ENCODE results near the gene RTKN.
"Not testable (repeated sequence)": the region's sequence is repeated elsewhere in the genome, so short reads cannot be mapped to it uniquely, and the experiment has no call there.

Gene RTKN

DNA sequence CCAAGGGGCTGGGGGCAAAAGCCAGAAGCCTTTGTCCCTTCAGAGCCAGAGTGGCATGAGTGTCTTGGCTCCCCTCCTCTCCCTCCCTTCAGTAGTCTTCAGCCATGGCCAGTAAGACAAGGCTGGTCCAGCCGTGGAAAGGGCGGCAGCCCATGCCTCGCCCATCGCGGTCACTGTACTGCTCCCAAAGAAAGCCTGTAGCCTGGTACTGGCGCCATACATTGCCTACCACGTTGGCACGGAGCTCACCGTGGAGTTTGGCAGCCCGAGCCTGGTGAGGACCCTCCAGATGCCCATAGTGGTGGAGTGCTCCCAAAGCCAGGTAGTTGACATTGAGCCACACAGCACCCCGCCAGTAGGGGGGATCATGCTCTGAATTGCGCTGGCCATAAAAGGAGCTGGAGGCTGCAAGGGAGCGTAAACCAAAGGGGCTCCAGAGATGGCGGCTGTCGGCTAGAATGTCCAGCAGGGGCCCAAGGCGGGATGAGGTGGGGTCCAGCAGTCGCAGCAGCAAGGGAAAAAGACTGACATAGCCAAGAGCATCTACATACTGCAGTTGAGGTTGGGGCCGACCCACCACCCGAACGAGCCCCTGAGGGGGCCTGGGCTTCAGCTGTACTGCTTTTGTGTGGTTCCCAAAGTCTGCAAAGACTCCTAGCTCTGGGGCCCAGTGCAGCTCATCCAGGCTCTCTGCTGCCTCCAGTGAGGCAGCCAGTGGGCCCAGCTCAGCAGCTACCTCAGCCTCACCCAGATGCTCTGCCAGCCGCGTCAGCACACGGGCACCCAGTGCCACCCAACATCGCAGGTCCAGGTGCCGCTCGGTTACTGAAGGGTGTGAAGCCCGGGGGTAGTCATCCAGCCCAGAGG, 19.7 kb upstream of the RTKN start:
- no peak for DNase-seq

DNA sequence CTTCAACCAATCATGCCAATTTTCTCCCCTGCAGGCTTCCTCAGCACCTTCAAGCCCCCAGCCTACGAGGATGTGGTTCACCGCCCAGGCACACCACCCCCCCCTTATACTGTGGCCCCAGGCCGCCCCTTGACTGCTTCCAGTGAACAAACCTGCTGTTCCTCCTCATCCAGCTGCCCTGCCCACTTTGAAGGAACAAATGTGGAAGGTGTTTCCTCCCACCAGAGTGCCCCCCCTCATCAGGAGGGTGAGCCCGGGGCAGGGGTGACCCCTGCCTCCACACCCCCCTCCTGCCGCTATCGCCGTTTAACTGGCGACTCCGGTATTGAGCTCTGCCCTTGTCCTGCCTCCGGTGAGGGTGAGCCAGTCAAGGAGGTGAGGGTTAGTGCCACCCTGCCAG, 18.4 kb upstream of the RTKN start:
- DNase-seq, result not testable (repeated sequence)

DNA sequence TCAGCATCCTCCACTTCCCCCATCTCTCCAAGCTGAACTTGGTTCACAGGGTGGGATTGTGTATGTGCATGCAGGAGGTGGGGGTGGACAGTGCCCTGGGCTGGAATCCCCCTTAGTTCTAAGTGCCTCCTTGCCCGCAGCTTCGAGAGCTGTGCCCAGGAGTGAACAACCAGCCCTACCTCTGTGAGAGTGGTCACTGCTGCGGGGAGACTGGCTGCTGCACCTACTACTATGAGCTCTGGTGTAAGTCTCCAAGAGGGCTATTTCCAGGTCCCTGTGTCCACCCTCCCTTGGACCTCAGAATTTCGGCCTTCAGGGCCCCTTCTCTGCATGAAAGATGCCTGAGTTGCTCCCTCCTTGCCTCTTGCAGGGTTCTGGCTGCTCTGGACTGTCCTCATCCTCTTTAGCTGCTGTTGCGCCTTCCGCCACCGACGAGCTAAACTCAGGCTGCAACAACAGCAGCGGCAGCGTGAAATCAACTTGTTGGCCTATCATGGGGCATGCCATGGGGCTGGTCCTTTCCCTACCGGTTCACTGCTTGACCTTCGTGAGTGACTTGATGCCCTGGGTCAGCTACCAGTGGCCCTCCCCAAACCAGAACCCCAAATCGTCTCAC, 17.9 kb upstream of the RTKN start:
- not testable (repeated sequence) for DNase-seq

DNA sequence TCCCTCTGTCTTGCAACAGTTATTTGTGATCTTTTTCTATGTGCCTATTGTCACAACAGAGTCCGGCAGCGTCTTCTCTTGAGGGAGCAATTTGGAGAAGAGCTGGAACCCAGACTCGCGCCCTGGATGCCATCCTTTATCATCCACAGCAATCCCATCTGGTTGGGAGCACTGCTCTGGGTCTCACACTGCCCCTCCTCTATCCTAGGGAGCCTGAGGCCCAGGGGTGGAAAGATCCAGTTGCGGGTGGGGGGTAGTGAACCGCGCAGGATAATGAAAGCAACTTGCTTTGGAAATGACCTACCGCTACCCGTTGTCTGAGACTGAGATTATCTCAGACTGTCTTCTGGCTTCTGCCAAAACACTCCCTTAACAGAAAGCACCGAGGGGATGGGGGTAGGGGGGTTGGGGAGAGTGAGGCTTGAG, 17.2 kb upstream of the RTKN start:
- no peak for DNase-seq

DNA sequence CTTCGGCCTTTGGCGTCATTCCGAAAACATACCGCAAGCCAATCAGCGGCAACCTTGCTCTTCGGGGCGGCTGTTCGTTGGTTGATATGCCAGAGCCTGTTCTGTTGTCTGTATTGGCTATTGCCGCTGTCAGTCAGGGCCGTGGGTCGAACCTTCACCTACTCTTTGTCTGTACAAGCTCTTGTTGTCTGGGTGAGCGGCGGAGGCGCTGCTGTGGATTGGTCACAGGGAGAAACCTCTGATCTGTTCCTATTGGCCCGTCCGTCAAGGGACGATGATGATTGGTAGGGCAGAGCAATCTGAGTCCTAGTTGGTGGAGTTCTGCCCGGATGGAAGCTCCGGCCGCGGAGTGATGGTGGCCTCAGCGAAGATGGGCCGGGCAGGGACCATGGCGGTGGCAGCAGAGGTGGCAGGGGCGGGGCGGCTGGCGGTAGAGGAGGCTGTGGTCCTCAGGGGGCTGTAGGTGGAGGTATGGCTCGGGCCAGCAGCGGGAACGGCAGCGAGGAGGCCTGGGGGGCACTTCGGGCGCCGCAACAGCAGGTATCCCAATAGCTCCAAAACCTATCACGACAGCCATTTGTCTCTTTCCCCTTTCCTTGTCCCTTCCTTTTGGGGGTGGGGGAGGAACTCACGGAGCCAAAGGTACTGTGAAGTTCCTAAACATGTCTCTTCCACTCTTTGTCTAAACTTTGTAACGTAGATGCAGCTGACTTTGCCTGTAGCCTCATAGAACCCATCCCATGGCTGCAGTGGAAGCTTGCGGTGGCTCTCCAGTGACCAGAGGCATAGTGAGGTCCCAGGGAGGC, 16.6 kb upstream of the RTKN start, which contains the start of gene WBP1:
WBP1 (plus strand) TSS at position 307 of the 806 bp plus-strand sequence; CDS start at position 472, 165 bp downstream.
- peak; percentile 100 for DNase-seq

DNA sequence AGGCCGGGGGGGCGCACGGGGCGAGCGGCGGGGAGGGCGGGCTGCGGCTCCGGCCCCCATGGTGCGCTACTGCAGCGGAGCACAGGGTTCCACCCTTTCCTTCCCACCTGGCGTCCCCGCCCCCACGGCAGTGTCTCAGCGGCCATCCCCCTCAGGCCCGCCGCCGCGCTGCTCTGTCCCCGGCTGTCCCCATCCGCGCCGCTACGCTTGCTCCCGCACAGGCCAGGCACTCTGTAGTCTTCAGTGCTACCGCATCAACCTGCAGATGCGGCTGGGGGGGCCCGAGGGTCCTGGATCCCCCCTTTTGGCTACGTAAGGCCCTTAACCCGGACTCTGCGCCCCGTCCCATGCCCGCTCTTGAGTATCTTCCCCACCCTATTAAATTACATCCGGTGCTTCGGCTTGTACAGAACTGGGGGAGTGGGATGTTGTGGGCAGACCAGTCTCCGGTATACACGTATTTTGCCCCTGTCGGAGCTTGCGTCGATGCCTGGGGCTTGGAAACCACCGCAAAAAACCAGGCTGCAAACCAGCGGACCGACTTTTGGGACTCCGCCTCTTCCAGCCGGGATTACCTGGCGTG, 15.9 kb upstream of the RTKN start:
- DNase-seq, result no peak

DNA sequence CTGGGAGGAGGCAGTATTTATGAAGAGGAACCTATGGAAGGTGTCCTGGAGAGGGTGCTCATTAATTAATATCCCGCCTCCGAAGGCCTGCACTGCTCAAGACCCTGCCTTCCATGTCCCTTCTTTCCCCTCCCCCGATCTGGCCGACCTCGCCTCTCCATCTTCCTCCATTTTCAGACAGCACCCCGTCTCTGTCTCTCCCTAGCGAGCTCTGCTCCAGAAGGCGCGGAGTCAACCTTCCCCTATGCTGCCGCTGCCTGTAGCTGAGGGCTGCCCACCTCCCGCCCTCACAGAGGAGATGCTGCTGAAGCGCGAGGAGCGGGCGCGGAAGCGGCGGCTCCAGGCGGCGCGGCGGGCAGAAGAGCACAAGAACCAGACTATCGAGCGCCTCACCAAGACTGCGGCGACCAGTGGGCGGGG, 15.4 kb upstream of the RTKN start:
- DNase-seq, result peak; percentile 41

DNA sequence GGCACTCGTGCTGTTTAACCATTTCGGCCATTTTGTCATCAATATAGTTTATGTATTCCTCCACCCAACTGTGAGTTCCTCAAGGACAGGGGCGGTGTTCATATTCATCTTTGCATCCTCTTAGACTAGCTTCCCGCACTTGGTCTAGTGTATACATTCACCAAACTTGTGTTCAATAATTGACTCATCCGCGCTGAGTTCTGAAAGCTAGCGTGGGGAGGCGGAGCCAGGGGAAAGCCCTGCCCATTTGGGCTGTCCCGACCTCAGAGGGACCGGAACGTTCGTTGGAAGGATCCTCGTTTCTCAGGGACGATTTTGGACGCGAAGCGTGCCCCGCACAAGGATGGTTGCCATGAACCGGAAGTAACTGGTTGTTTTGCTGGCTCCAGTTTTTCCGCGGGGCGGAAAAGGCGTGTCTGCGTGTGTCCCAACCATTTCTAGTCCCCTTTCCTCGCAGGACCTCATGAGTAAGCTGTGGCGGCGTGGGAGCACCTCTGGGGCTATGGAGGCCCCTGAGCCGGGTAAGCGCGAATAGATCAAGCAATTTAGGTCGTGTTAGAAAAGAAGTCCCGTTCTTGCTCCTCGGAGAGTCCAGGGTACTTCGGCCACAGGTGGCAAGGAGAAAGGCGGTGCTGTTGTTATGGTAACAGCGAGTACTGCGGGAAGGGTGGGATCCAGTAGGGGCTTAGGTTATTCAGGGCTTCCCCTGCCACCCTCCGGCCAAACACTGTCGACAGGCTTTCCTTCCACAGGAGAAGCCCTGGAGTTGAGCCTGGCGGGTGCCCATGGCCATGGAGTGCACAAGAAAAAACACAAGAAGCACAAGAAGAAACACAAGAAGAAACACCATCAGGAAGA, 13.1 kb upstream of the RTKN start, which contains the start of gene INO80B:
INO80B (plus strand) TSS at position 434 of the 858 bp plus-strand sequence; CDS start at position 464, 30 bp downstream.
- DNase-seq, result peak; percentile 96

DNA sequence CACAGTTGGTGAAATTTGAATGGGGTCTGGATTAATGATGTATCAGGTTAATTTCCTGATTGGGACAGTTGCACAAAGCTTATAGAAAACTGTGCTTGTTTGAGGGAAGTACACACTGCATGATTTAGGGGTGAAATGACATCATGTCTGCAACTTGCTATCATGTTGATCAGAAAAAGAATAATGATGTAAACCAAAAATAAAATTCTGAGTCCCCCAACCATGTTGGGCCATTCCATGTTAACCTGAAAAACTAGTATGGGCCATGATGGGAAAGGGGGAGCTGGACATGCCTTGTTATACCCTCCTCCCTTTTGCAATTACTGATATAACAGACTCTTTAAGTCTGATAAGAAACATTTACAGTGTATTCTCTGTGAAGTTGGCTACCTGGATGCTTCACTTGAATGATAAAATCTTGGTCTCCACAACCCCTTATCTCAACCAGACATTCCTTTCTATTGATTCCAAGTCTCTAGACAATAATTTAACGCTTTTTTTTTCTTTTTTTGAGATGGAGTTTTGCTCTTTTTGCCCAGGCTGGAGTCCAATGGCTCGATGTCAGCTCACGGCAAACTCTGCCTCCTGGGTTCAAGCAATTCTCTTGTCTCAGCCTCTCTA, 8.9 kb upstream of the RTKN start:
- DNase-seq, result no peak

DNA sequence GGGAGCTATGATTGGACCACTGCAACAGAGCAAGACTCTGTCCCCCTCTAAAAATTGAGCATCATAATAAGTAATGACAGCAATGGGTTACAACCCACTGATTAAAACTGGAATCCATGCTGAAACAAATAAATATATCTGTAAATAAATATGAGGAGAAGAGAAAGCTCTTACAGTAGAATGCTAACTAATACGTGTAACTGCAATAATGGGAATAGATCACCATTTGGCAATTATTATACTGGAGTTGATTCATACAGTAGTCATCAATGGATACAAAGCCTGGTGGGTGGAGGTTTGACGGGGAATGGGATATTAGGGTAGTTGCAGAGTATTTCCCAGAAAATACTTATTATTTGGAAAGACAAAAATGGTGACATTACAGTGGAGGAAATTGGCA, 7.0 kb upstream of the RTKN start:
- DNase-seq, result no peak

DNA sequence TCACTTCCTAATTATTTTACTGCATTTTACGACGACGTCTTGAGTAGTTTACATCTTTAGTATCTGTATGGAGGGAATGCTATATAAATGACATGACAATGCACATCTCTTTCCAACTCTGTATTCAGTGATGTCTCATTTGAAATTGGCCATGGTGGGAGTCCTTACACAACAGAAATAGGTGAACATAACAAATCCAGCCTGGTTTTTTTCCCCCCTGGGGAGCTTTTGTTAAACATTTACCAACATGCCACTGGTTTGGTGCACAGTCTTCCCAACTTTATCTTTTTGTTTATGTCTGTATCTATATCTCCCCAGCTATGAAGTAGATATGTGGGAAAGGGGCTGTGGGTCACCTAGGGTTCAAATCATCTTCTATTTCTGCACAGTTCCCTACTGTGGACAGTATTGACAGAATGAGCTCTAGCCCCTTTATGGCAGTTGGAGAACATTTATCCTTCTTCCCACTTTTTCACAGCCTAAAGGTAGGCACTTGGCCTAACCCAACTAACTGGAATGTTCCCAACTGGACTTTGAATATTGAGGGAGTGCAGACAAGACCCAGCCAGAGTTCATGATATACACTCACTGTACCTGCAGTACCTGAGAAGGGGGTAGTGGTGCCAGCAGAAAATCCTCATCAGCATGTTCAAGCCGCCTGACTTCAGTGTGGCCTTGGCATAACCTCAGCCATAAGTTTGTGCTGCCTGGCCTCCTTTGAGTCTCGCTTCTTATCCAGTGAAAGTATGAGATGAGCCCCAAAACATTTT, 5.7 kb upstream of the RTKN start:
- no peak for DNase-seq

DNA sequence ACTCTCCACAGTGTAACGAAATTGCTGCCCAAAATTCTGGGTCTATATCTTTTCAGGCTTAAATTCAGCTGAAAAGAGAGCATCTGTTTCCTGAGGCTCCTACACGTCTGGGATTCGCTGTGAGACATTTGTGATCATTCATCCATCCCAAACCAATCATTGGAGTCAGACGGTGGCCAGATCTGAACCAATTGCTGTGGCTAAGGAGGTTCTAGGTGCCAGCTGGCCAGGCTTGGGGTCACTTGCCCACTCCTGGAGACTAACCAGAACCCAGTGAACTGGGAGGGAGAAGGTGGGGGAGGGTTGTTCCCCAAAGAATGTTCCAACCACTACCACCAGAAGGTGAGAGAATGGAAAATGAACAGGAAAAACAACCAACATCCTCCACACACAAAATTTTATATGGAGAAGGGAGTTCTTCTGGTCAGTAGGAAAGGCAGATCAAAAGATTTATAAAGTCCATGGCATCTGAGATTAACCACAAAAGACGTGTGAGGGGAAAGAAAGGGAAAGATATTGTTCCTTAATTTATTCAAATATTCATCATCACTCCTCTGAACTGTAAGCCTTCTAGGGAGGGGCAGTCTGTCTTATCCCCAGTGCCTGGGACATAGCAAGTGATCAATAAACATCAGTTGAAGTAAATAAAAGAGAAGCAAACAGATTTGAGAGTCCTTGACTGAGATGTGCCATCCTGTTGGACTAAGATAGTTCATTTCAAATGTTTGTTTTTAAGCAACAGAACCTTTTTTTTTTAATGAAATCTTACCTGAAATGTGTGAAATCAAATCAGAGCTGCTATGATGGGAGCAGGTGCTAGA, 3.0 kb upstream of the RTKN start:
- no peak for DNase-seq

DNA sequence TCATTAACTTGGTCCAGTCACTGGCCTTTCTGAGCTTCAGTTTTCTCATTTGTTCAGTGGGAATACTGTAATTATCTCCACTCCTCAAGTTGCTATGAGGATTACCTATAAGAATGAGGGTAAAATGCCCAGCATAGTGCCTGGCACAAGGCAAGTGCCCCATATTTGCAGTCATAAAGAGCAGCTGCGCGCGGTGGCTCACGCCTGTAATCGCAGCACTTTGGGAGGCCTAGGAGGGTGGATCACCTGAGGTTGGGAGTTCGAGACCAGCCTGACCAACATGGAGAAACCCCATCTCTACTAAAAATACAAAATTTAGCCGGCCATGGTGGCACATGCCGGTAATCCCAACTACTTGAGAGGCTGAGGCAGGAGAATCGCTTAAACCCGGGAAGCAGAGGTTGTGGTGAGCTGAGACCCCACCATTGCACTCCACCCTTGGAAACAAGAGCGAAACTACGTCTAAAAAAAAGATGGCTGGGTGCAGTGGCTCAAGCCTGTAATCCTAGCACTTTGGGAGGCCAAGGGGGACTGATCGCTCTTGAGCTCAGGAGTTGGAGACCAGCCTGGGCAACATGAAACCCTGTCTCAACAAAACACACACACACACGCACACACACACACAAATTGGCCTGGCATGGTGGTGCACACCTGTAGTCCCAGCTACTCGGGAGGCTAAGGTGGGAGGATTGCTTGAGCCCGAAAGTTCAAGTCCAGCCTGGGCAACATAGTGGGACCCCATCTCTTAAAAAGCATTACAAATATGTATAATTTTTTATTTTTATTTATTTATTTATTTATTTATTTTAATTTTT, 953 bp upstream of the RTKN start:
- DNase-seq, result not testable (repeated sequence)

DNA sequence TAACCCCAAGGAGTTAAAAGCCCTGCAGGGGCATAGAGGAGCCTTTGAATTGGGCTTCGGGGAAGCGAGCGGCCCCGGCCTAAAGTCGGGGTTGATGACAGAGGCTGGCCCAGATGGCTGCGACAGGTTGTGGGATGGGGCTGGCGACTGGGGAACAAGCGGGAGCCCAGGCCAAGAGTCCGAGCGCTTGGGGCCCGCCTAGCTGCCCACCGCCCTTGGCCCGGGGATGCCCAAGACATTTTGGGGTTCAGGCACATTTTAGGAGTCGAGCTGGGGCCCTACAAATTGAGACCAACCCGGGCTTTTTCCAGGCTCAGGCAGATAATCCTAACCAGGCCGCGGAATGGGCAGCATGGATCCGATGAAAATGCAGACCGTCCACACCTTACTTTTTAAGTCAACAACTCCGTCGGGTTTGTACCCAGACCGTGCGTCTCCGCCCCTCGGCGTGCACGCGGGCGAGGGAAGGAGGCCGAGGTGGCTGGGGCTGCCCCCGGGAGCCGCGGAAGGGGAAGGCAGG, 507 bp downstream of the RTKN start:
- DNase-seq, result no peak

DNA sequence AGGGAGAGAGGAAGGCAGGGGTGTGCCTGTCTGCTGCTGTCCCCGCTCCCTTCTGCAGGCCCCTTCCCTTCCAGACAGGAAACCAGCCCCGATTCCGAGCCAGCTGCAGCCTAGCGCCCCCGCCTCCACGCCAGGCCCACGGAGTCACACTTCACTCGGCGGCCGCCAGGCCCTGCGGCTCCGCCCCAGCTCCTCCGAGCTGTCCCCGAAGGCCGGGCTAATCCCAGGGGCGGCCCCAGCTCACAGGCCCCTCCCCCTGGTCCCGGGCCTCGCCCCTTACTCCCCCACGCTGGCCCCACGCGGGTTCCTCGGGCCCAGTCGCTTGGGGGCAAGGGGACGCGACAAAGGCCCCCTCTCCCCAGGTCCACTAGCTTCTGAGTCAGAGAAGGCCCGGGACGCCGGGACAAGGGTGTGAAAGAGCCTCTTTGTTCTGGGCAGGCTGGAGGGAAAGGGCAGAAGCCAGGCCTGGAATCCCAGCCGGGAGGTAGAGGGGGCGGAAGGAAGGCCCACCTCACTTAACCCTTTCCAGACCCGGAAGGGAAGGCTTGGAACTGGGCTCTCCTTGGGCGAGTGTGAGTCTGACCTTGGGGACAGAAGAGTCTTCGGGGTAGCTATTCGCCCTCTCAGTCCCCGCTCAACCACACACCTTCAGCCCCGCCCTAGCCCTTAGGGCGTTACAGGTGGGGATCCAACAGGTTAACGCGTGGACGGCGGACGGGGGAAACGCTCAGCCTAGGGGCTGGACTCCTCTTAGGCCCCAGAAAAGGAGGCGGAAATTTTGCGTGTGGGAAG, 1.2 kb downstream of the RTKN start:
- peak; percentile 47 for DNase-seq

DNA sequence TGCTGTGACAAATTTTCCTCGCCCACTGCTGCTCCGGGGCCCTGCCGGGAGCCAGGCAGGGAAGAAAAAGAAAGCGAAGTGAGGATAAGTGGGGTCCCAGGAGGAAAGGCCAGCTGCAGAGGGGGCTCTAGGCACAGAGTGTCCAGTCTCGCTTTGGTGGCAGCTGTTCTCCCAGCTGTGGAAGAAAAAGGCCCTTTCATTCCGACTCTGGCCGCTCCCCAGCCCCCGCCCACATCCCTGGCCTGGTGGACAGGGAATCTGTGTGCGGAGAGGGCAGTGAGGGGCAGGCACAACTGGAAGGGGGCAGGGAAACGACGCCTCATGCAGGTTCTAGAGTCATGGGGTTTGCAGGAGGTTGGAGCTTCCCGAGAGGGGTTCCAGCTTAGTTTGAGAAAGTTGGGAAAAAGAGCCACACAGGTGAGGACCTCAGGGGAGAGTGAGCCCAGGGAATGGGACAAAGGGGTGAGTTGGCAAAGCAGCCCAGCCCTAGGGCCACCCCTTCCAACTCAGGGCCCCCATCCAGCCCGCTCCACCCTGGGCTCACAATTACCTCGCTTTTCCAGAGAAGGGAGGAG, 1.8 kb downstream of the RTKN start:
- DNase-seq, result no peak

DNA sequence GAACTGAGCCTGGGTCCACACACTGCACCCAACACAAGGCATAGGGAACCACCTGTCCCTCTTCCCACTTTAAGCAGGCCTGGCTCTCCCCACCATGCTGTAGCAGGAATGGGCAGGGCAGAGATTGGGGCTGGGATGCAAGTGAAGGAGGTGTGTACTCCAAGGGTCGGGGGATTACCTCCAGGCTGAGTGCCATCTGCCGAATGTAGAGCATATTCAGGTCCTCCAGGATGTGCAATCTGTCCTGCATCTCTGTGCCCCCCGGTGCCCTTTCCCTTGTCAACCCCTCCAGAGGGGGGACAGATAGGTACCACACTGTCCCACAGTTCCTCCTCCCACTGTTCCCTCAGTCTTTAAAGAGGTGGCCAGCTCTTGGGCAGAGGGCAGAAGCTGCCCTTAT, 2.4 kb downstream of the RTKN start:
- DNase-seq, result no peak
